ENCODE results near the gene SASH1. TPM values are rescaled to one million over a fixed set of nuclear protein-coding genes. Genes with fewer than 3 reads are reported as not detected.

Gene SASH1
- total and polyA plus RNA-seq, 2 of the 8 experiments (the other 6 are each of a cell fraction or from before 2014, with no cell fraction given): 6.0 to 20.2 TPM

DNA sequence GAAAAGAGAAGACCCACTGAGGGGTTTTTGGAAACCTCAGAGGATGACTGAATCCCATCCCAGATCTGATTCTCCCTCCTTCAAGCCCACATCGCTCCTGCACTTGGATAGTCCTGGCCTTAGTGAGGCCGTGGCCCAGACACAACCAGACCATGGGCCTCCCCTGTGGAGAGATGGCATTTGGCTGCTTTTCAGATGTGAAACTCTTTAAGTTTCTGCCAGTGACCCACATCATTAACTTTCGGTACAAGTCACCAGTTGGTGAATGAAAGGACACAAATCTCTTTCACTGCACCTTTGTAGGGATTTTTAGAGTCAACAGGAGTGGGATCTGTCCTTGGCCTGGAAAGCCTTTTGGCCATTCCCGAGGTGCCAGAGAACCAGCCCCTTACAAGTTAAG lies 116.6 kb downstream of the SASH1 start:
- H3K14ac ChIP-seq (ENCODE audit: insufficient read length): no peak overlapping the region
- no peaks in the 10 kb centered on the region for H3K23me2 ChIP-seq (ENCODE audit: low read depth, low read length)
- POLR2A ChIA-PET (ENCODE audit: partially characterized antibody): no interaction called here
- no peak overlapping the region for H3K4me2 ChIP-seq (ENCODE audit: insufficient read depth in 1 of 2, low read depth in 2 of 2, low read length in 2 of 2)
- H3K4ac ChIP-seq (replicated peaks; ENCODE audit: insufficient read length, low read depth, low read length): no peak overlapping the region
- H3K79me2 ChIP-seq (ENCODE audit: control insufficient read depth in 1 of 2, insufficient read depth in 2 of 2, low read length in 2 of 2): no peaks in the 10 kb centered on the region
- H2BK12ac ChIP-seq (ENCODE audit: low read depth, low read length): no peak overlapping the region
- 82% methylated on average over 4 of the region's 4 CpGs; no CpG with 5 or more reads in 1 of the 2 experiments for WGBS, 2 experiments (ENCODE audit: extremely low coverage in 1 of 2, insufficient coverage in 1 of 2, insufficient read length in 1 of 2, insufficient replicate concordance in 2 of 2, low coverage in 1 of 2, low lambda C conversion rate in 2 of 2, missing lambda C conversion rate in 1 of 2)
- no peak overlapping the region for H2BK15ac ChIP-seq (ENCODE audit: low read length)
- H3K56ac ChIP-seq (replicated peaks; ENCODE audit: insufficient read length, low read depth, low read length): no peak overlapping the region
- H2AK5ac ChIP-seq (ENCODE audit: low read depth, low read length): no peak overlapping the region
- CTCF ChIA-PET (ENCODE audit: partially characterized antibody): interaction anchor here (1.1 kb wide), 1 partner anchor 279 kb away, joined by 4 read pairs; no protein-coding TSS in a partner anchor
- no peaks in the 10 kb centered on the region for H4K20me1 ChIP-seq (replicated peaks in 1 of 2; ENCODE audit: control insufficient read depth in 1 of 2, insufficient read depth in 2 of 2, low read length in 2 of 2)
- H3K9me3 ChIP-seq (ENCODE audit: insufficient read depth in 2 of 2, low read depth in 1 of 2, low read length in 1 of 2): no peaks in the 10 kb centered on the region
- peak in 1 of 2 experiments; percentile 33 for DNase-seq (ENCODE audit: low read depth in 1 of 2, low spot score in 2 of 2)
- H2BK5ac ChIP-seq (ENCODE audit: low read depth, low read length): no peak overlapping the region
- H4K8ac ChIP-seq (ENCODE audit: extremely low read depth, insufficient read depth, low read length): no peak overlapping the region
- peaks cover 0 to 1% (median 0%) of the 10 kb centered on the region in 4 experiments; a peak in 1 of 7 replicates for H3K27me3 ChIP-seq (replicated peaks in 1 of 4; ENCODE audit: control insufficient read depth in 3 of 4, extremely low read depth in 1 of 4, insufficient read depth in 3 of 4, low read length in 3 of 4)
- H3K79me1 ChIP-seq (ENCODE audit: low read depth, low read length): peaks cover 3% of the 10 kb centered on the region; the same call in 1 of the 2 replicates
- H2AFZ ChIP-seq (ENCODE audit: low read length): no peak overlapping the region
- peaks cover 0 to 4% (median 0%) of the 10 kb centered on the region in 4 experiments; a peak in 4 of 7 replicates for H3K4me1 ChIP-seq (replicated peaks in 1 of 4; ENCODE audit: control insufficient read depth in 3 of 4, insufficient read depth in 4 of 4, low read length in 3 of 4)
- no peak overlapping the region for H2BK20ac ChIP-seq (ENCODE audit: low read length)
- no peak overlapping the region for H4K5ac ChIP-seq (ENCODE audit: insufficient read length, low read depth, low read length)
- TF ChIP-seq EZH2 (IDR thresholded peaks at IDR 0.05; ENCODE audit: low read depth, low read length, severe bottlenecking) (no peak), POLR2AphosphoS5 (IDR thresholded peaks at IDR 0.05; ENCODE audit: low read depth, low read length) (no peak), CBX5 (IDR thresholded peaks at IDR 0.05; ENCODE audit: low read depth, low read length) (no peak), JUND (IDR thresholded peaks at IDR 0.05; ENCODE audit: low read length) (no peak), NRF1 (IDR thresholded peaks at IDR 0.05; ENCODE audit: low read depth, low read length) (no peak), NANOG (IDR thresholded peaks at IDR 0.05; ENCODE audit: insufficient read depth, low read depth, low read length, poor library complexity, severe bottlenecking) (no peak), RAD21 (IDR thresholded peaks at IDR 0.05 in 1 of 2, conservative IDR thresholded peaks at IDR 0.05 in 1 of 2; ENCODE audit: low read depth in 2 of 2, low read length in 2 of 2) (no peak), SIN3A (conservative IDR thresholded peaks at IDR 0.05 in 1 of 2, IDR thresholded peaks at IDR 0.05 in 1 of 2; ENCODE audit: low read depth in 1 of 2, low read length in 2 of 2) (no peak), BRCA1 (IDR thresholded peaks at IDR 0.05; ENCODE audit: low read depth, low read length) (no peak), ASH2L (IDR thresholded peaks at IDR 0.05; ENCODE audit: low read length) (no peak)
- no peak overlapping the region for H3K23ac ChIP-seq (ENCODE audit: insufficient read length)
- no peak overlapping the region for H3K27ac ChIP-seq (ENCODE audit: low read depth, low read length)
- FAIRE-seq: no peak
- no peak overlapping the region for H3K18ac ChIP-seq (ENCODE audit: extremely low read depth, low read length)
- no peak overlapping the region for H3K4me3 ChIP-seq (ENCODE audit: extremely low read depth in 1 of 4, insufficient read depth in 2 of 4, low read depth in 3 of 4, low read length in 4 of 4)
- no peak overlapping the region for H4K91ac ChIP-seq (replicated peaks; ENCODE audit: insufficient read length, low read length)
- H3K9ac ChIP-seq (replicated peaks in 1 of 4; ENCODE audit: extremely low read depth in 1 of 4, low read depth in 3 of 4, low read length in 3 of 4): no peak overlapping the region
- H2BK120ac ChIP-seq (replicated peaks; ENCODE audit: low read depth, low read length): no peak overlapping the region
- no peaks in the 10 kb centered on the region for H3K36me3 ChIP-seq (ENCODE audit: control insufficient read depth in 2 of 4, insufficient read depth in 4 of 4, low read length in 3 of 4)

Data from H1 (cell line).